ENCODE results near the gene KRT71.

Gene KRT71

GRCh38 chr12:52584156-52584682, 31.3 kb upstream of the KRT71 start:
- Histone ChIP-seq H3K4me1 (ENCODE audit: low read length) (no peaks in the 10 kb centered on the region), H3K9ac (ENCODE audit: low read length) (no peak overlapping the region), H3K4me3 (ENCODE audit: low read length) (no peak overlapping the region), H4K20me1 (ENCODE audit: insufficient read depth, low read length) (no peaks in the 10 kb centered on the region), H3K4me2 (ENCODE audit: low read length) (no peak overlapping the region), H3K27me3 (ENCODE audit: low read depth, low read length) (peaks cover 15% of the 10 kb centered on the region), H3K36me3 (replicated peaks; ENCODE audit: low read depth, low read length) (no peaks in the 10 kb centered on the region), H3K79me2 (ENCODE audit: low read length) (no peaks in the 10 kb centered on the region), H3K27ac (ENCODE audit: low read length) (no peak overlapping the region), H3K9me3 (ENCODE audit: insufficient read depth, low read length) (no peaks in the 10 kb centered on the region), H2AFZ (ENCODE audit: low read depth, low read length) (no peak overlapping the region)
- TF ChIP-seq CTCF (IDR thresholded peaks at IDR 0.05; ENCODE audit: low read depth, low read length) (no peak), EZH2phosphoT487 (IDR thresholded peaks at IDR 0.05; ENCODE audit: low read depth) (no peak)

- Histone ChIP-seq H4K20me1 (ENCODE audit: insufficient read depth, low read length) (no peaks in the 10 kb centered on the region), H3K4me3 (ENCODE audit: low read length) (no peak overlapping the region), H3K4me2 (ENCODE audit: low read length) (no peak overlapping the region; the same call in 1 of the 2 replicates), H3K9ac (ENCODE audit: low read length) (no peak overlapping the region), H3K9me3 (ENCODE audit: insufficient read depth, low read length) (no peaks in the 10 kb centered on the region), H3K36me3 (replicated peaks; ENCODE audit: low read depth, low read length) (no peaks in the 10 kb centered on the region), H3K27me3 (ENCODE audit: low read depth, low read length) (peaks cover 25% of the 10 kb centered on the region), H2AFZ (ENCODE audit: low read depth, low read length) (no peak overlapping the region), H3K79me2 (ENCODE audit: low read length) (no peaks in the 10 kb centered on the region), H3K27ac (ENCODE audit: low read length) (no peak overlapping the region), H3K4me1 (ENCODE audit: low read length) (no peaks in the 10 kb centered on the region)
- TF ChIP-seq CTCF (IDR thresholded peaks at IDR 0.05; ENCODE audit: low read depth, low read length) (peak; percentile 71), EZH2phosphoT487 (IDR thresholded peaks at IDR 0.05; ENCODE audit: low read depth) (no peak)
Measured at GRCh38 chr12:52582971-52583456, 30.1 kb upstream of the KRT71 start.

GRCh38 chr12:52582486-52582885, 29.5 kb upstream of the KRT71 start:
- Histone ChIP-seq H3K27ac (ENCODE audit: low read length) (no peak overlapping the region), H3K4me3 (ENCODE audit: low read length) (no peak overlapping the region), H3K79me2 (ENCODE audit: low read length) (no peaks in the 10 kb centered on the region), H4K20me1 (ENCODE audit: insufficient read depth, low read length) (no peaks in the 10 kb centered on the region), H3K36me3 (replicated peaks; ENCODE audit: low read depth, low read length) (no peaks in the 10 kb centered on the region), H3K4me1 (ENCODE audit: low read length) (no peaks in the 10 kb centered on the region), H3K9me3 (ENCODE audit: insufficient read depth, low read length) (no peaks in the 10 kb centered on the region), H3K4me2 (ENCODE audit: low read length) (no peak overlapping the region), H2AFZ (ENCODE audit: low read depth, low read length) (no peak overlapping the region), H3K27me3 (ENCODE audit: low read depth, low read length) (peaks cover 25% of the 10 kb centered on the region), H3K9ac (ENCODE audit: low read length) (no peak overlapping the region)
- no peak for TF ChIP-seq EZH2phosphoT487 (IDR thresholded peaks at IDR 0.05; ENCODE audit: low read depth)
- no peak for TF ChIP-seq CTCF (IDR thresholded peaks at IDR 0.05; ENCODE audit: low read depth, low read length)

GRCh38 chr12:52581481-52581880, 28.5 kb upstream of the KRT71 start:
- H3K4me2 ChIP-seq (ENCODE audit: low read length), result no peak overlapping the region
- TF ChIP-seq EZH2phosphoT487 (IDR thresholded peaks at IDR 0.05; ENCODE audit: low read depth) (no peak), CTCF (IDR thresholded peaks at IDR 0.05; ENCODE audit: low read depth, low read length) (no peak)
- H2AFZ ChIP-seq (ENCODE audit: low read depth, low read length), result no peak overlapping the region
- H3K36me3 ChIP-seq (replicated peaks; ENCODE audit: low read depth, low read length), result no peaks in the 10 kb centered on the region
- no peak overlapping the region for H3K4me3 ChIP-seq (ENCODE audit: low read length)
- no peaks in the 10 kb centered on the region for H3K4me1 ChIP-seq (ENCODE audit: low read length)
- H3K9me3 ChIP-seq (ENCODE audit: insufficient read depth, low read length), result no peaks in the 10 kb centered on the region
- no peaks in the 10 kb centered on the region for H4K20me1 ChIP-seq (ENCODE audit: insufficient read depth, low read length)
- H3K79me2 ChIP-seq (ENCODE audit: low read length), result no peaks in the 10 kb centered on the region
- H3K27ac ChIP-seq (ENCODE audit: low read length), result no peak overlapping the region
- H3K9ac ChIP-seq (ENCODE audit: low read length), result no peak overlapping the region
- H3K27me3 ChIP-seq (ENCODE audit: low read depth, low read length), result peaks cover 19% of the 10 kb centered on the region

All from OCI-LY3 (cell line).